Stimulated activated naive CD4-positive, alpha-beta T cell (primary cell): ENCODE measurements around the gene PFDN2.

Experiments
- DNase-seq, 6 experiments: peaks; one replicate each; lab custom pipeline; 2025; lab: John Stamatoyannopoulos, UW

The PFDN2 gene

GRCh38 chr1:161051219-161051618 lies 66.6 kb downstream of the PFDN2 start:
- no peak for DNase-seq
